T-helper 9 cell (primary cell): ENCODE measurements around the gene PTPRD.
"Not testable (repeated sequence)": the region's sequence is repeated elsewhere in the genome, so short reads cannot be mapped to it uniquely, and the experiment has no call there.

Experiments used
- DNase-seq: peaks from one replicate; pipeline ENCODE4 v3.0.0-alpha.2; 2020

The PTPRD gene

GRCh38 chr9:9949978-9950377, 662.8 kb downstream of the PTPRD start:
- no peak for DNase-seq

DNA sequence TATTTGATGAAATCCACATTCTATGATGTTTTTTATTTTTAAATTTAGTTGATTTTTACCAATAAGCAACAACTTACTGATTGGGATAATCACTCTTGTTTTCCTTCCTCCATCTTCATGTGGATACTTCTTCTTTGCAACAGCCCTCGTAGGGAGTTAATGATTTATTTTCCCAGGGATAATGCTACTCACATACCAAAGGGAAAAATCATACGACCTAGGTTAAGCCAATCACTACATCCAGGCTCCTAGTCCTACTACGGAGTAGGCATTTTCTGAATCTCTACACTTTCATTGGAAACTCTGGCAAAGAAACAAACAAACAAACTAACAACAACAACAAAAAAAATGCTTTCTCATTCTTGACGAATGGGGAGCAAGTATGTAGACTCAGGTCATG, 663.4 kb downstream of the PTPRD start:
- no peak for DNase-seq

GRCh38 chr9:9945966-9946365, 666.8 kb downstream of the PTPRD start:
- DNase-seq = no peak

GRCh38 chr9:9942764-9943424, 669.9 kb downstream of the PTPRD start:
- peak; percentile 17 for DNase-seq

DNA sequence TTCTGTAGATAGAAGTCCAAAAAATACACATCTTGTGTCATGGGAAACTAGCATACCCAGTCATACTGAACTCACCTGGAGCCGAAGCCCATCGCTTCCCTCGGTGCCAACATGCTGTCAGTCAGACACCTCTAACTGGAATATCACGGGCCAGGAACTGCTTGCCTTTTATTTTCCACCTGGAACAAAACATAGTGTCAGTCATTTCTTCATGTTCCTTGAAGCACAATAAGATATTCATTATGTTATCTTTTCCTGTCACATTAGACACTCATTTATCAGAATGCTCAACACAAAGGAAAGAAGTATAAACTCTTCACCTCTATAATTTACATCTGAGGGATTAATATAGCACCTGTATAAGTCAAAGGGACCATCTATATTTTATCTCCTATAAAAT, 674.4 kb downstream of the PTPRD start:
- no peak for DNase-seq

DNA sequence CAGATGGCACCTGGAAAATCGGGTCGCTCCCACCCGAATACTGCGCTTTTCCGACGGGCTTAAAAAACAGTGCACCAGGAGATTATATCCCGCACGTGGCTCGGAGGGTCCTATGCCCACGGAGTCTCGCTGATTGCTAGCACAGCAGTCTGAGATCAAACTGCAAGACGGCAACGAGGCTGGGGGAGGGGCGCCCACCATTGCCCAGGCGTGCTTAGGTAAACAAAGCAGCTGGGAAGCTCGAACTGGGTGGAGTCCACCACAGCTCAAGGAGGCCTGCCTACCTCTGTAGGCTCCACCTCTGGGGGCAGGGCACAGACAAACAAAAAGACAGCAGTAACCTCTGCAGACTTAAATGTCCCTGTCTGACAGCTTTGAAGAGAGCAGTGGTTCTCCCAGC, 681.3 kb downstream of the PTPRD start:
- DNase-seq = not testable (repeated sequence)

GRCh38 chr9:9924376-9924775, 688.4 kb downstream of the PTPRD start:
- DNase-seq = no peak

DNA sequence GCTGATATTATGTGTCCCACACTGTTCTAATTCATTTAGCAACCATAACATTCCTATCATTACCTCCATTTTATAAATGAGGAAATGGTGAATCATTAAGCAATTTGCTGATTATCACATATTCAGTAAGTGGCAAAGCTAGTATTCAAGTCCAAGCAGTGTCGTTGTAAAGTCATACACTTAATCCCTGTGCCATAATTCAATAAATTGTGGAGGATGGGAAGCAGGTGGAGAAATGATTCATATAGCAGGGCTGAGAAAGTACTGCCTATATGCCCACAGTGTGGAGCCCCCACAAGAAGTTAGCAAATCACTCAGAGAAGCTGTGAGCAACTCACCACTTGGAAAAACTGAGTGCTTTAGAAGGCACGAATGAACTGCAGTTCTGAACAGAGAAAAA, 691.0 kb downstream of the PTPRD start:
- DNase-seq = no peak

- DNase-seq = no peak
These were observed 692.3 kb downstream of the PTPRD start for GRCh38 chr9:9920425-9921060.

DNA sequence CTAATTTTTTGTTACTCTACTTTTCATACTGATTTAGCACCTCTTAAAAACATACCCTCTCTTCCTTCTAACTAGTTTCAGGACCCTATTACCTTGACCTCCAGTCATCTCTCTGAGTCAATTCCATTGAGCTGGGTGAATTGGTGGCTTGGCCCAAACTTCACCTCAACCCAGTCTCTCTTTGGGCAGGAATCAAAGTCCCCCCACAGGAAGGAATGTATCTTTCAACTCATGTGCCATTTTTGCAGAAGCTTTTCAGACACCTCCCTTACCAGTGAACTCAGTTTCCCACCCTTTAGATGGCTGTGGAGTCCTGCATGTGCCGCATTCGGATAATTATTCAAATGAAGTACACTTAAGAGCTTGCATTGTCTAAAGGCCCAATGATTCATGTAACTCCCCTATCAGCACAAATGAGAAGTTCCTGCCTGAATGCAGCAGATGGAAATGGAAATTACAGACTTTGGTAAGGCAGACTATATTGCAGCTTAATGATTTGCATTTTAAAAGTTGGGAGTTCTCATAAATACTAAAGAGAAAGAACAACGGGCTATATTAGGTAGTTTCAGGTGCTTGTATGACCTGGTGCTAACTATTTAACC, 693.5 kb downstream of the PTPRD start:
- no peak for DNase-seq

DNA sequence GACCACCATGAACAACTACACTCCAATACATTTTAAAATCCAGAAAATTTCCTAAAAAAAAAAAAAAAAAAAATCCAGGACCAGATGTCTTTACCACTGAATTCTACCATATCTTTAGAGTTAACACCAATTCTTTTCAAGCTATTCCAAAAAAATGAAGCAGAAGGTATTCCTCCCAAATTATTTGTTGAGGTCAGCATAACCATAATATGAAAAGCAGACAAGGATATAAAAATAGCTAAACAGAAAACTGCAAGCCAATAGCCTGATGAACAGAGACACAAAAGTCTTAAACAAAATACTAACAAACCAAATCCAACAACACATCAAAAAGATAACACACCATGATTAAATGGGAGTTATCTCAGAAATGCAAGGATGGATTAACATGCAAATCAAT, 695.4 kb downstream of the PTPRD start:
- DNase-seq = no peak

- DNase-seq = no peak
These were observed 698.6 kb downstream of the PTPRD start for GRCh38 chr9:9914174-9914573.

DNA sequence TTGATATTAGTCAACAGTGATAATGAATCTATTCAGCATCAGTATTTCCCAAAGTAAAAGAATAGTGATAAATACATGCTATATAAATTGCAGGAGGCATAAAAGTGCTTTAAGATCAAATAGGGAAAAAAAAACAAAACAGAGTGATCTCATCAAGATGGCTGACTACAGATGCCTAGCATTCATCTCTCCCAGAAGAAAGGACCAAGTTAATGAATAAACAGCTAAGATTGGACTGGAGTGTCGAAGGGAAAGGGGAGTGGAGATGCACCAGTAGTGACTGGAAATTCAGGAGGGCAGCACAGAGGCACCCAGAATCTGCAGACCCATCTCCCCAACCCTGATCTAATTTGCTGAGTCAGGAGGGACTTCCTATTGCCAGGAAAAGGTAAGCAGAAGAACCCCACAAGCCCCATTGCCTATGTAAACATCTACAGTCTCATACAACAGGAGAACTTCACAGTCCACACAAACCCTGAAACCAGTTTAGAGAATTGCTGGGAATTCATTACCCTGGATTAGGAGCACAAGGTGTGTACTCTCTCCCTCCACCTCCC, 699.4 kb downstream of the PTPRD start:
- DNase-seq = no peak

DNA sequence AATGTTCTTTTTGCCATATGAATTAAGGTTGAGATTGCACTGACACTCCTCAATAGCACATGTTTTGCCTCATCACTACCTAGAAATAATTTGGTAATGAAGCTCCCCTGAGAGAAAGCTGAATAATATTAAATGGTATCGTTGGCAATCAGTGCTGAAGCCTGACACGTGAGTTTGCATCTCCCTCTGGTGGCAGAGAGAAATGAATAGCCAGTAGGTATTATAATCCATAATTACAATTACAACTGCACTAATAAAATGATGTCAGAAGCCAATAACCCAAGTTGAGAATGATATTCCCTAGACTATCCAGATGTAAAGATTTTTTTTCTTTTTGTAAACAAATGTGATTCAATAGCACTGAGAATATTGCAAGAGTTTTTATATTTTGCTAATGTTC, 700.3 kb downstream of the PTPRD start:
- no peak for DNase-seq

GRCh38 chr9:9905736-9906135, 707.1 kb downstream of the PTPRD start:
- DNase-seq = no peak

DNA sequence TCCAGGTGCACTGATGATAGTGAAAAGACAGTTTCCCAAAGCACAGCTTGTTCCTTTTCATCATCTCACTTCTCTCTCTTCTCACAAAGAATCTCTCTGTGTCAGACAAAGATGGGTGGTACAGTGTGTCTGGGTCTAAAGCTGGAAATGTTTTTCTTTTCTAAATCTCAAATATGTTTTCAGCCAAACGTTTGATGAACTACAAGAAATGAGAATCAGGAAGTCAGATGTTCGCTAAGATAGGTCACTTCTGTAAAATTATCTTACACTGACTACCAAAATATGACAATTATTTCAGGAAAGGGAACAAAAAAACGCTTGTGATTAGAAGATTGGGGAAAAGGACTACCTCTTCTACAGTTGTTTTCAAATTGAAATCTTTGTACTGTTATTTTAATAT, 708.8 kb downstream of the PTPRD start:
- DNase-seq = no peak

DNA sequence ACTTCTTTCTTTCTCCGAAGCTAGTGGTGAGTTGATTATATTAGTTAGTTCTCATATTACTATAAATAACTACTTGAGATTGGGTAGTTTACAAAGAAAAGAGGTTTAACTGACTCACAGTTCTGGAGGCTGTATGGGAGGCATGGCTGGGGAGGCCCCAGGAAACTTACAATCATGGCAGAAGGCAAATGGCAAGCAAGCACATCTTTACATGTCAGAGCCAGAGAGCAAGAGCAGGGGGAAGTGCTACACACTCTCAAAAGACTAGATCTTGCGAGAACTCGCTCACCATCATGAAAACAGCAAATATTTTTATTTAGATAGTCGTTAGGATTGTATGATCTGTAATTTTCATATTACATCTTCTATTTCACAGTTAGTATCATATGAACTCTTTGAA, 711.2 kb downstream of the PTPRD start:
- DNase-seq = no peak

DNA sequence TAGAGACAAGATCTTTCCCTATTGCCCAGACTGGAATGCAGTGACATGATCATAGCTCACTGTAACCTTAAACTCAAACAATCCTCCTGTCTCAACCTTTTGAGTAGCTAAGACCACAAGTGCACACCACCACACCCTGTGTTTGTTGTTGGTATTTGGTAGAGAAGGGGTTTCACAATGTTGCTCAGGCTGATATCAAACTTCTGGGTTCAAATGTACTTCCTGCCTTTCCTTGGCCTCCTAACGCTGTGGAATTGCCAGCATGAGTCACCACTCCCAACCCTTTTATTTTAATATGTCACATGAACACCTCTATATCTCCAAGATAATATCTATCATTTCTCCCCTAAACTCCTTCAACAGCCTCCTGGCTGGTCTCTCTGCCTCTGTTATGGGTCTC, 719.0 kb downstream of the PTPRD start:
- no peak for DNase-seq

DNA sequence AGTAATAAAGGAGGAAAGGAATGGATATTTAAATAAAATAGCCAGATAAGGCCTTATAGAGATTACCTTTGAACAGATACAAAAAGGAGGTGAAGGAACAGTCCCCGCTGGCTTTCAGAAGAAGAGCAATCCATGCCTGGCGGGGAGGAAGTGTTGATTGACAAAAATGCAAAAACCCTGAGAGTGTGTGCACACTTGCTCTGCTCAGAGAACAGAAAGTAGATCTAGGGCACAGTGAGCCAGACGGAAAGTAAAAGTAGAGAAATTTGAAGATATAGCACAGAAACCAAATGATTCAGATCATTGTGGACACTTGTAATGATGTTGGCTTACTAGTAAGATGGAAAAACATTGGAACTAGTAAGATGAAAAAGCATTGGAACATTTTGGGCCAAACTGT, 720.6 kb downstream of the PTPRD start:
- DNase-seq = no peak

DNA sequence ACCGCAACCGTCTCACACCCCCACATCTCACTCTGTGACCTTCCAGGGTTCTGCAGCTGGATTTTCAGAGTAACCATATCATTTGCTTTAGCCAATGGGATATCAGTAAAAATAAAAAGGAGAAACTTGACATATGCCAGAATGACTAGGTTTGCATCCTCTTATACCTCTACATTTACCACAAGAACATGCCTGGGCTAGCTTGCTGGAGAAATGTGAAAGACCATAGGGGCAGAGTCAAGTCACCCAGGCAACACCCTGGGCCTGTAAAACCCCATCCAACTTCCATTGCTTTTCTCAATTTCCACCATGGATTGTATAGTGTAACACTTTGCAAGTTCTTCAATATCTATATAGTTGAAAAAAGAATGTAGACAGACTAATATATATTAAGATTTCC, 731.1 kb downstream of the PTPRD start:
- no peak for DNase-seq

DNA sequence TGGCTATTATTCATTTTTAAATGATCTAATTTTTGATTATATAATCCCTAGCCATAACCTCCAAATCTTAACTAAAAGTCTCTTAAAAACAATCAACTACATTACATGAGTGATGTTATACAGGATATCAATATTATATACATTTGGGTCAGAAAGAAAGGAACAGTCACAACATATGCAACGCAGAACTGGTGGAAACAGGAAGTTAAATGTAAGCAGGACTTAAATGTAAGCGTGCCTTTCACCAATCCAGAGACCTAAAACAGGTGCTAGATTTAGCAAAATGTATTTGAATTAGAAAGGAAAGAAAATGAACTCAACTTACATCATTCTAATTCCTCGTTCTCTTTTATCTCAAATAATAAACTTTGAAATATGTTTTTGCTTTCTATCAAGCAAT, 738.5 kb downstream of the PTPRD start:
- DNase-seq = no peak

DNA sequence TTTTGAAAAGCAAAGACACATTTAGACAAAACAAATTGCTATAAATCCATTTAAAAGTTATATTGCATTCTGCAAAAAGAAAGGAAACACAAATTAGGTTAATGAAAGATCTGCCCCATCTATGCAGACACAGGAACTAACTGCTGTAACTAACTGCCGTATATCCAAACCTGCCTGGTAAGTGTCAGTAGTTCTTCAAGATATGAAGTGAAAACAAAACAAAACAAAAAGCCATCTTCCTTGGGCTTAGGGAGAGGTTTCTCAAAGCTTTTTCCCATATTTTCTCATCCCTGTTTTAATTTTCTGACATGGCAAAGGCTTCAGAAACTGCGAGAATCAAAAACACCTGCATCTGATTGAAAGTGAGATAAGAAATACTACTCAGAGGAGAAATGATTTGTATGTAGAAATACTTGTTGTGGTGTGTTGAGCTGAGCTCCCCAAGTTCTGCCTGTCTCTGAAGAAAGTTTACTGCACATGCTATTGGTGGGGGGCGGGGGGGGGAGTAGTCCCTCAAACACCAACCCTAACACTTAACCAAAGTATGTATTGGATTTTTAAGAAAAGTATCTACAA, 750.5 kb downstream of the PTPRD start:
- DNase-seq = no peak

DNA sequence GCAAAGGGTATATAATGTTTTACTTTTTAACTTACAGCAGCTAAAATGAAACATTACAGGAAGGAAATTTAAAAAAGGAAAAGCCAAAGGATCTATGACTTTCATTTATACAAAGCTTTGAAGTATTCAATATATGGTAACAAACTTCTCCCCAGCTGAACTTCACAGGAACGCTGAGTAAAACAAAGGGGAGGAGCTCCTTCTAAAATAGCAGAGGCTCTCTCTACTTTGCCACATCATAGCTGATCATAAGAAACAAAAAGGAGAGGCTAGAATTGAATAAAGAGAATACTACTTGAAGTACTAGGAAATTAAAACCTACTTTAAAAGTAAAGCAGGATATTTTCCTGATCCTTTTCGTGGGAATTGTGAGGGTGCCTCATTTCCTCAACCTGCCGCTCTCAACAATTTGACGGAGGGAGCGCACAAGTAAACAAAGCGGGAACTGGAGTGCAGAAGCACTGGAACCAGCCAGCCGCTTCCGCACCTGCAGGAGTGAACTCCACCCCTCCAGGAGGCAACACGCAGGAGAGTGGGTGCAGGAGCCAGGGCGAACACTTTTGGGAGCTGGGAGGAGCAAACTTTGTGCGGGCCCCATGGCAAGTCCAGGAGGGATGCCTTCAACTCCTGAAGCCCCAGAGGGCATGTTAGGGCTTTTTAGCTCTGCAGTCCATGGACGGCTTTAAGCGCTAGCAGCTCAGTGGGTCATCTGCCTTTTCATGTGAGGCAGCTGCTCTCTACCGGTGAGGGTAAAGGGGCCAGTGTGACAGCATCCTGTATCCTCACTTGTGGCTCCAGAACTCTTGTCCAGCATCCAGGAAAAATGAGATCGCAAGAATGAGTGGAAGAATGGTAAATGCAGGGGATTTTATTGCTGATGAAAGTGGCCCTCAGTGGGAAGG, 757.4 kb downstream of the PTPRD start:
- no peak for DNase-seq
